GM18861 (cell line): Measurements from ENCODE around the gene RYR3.

Experiments
- ATAC-seq: cut with Tn5 transposase; IDR thresholded peaks from one replicate; pipeline ENCODE4 v1.9.1; 2021; ENCODE audit not compliant: unreplicated experiment

RYR3 gene

GRCh38 chr15:33742306-33742705 is 431.5 kb downstream of the RYR3 start:
- ATAC-seq: no peak

DNA sequence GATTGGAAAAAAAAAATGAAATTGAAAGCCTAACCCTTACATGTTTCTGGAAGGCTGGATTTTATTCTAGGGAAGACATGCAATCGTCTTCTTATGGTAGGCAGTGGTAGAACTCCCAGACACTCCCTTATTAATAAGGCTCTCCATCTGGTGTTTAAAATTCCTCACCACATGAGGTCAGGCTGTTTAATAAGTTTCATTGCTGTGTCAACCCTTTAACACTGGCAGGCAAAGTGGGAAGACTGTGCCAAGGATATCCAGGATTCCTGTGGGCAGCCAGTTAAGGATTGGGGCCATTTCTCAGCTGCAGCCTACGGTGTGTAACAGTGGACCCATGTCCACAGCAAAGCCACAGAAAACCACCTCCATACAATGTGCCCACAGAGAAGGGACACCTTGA is 432.0 kb downstream of the RYR3 start:
- ATAC-seq: no peak

DNA sequence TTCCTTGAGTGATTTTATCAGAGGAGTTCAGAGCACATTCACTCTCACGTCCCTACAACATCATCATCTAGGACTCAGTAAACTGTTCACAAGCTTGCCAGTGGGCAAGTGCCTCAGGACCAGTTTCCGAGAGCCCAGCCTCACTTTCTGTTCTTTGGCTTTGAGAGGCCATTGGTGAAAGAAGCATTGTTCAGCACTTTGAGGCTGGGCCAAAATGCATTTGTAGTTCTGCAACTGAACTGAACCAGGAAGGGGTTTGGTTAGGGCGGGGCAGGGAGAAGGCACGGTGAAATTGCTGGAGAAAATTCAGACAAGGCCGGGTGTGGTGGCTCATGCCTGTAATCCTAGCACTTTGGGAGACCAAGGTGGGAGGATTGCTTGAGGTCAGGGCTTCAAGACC is 435.4 kb downstream of the RYR3 start:
- ATAC-seq: no peak

- ATAC-seq: no peak
Measured at GRCh38 chr15:33753012-33753411, 442.2 kb downstream of the RYR3 start.

GRCh38 chr15:33754242-33754641 is 443.5 kb downstream of the RYR3 start:
- ATAC-seq: no peak

DNA sequence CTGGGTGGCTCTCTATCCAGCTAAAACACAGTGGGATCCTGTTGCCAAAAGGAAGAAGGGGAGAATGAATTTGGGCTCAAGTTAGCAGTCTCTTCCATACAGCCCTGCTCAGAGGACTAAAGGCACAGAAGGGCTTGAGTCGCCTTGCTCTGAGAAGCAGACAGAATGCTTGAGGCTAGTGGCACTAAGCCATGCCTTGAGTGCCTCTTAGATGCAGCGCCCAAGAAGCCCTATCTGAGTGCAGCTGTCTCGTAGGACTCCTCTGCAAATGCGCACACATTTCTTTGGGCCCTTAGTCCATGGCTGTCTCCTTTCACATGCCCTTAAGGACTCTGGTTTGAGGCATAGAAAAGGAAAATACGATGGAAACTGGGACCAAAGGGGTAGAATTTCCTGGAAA is 446.2 kb downstream of the RYR3 start:
- ATAC-seq: no peak

DNA sequence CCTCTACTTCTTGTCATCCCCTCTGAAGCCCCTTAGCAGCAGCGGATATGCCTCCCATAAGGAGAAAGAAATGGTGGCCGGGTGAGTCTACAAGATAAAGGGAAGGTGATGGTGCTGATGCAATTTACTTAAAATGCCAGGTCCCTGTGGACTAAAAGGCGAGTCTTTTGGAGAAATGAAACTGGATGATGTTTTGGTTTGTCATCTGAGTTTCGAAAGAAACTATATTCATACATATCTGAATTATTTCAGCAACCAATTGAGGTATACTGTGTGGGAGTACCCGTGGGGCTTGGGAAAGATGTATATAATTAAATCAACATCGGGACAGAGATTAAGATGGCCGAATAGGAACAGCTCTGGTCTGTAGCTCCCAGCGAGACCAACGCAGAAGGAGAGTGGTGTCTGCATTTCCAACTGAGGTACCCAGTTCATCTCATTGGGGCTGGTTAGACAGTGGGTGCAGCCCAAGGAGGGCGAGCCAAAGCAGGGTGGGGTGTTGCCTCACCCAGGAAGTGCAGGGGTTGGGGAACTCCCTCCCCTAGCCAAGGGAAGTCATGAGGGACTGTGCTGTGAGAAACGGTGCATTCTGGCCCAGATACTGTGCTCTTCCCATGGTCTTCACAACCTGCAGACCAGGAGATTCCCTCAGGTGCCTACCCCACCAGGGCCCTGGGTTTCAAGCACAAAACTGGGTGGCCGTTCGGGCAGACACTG is 446.9 kb downstream of the RYR3 start:
- no peak for ATAC-seq

DNA sequence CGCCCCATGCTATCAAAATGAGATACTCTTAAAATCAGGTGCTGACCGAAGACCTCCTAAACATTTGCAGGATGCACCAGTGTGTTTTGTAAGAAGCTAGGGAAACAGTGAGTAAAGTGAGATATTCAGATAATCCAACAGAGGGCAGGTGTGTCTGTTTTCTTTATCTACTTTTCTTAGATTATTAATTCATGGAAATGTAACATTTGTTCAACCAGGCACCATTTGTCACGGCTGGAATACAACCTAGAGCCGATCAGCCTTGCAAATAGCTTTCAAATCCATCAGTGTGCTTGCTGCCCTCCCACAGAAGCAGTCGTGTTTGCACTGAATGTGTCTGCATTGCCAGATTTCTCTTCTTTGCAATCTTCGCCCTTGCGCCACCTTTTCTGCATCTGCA is 455.6 kb downstream of the RYR3 start:
- no peak for ATAC-seq

DNA sequence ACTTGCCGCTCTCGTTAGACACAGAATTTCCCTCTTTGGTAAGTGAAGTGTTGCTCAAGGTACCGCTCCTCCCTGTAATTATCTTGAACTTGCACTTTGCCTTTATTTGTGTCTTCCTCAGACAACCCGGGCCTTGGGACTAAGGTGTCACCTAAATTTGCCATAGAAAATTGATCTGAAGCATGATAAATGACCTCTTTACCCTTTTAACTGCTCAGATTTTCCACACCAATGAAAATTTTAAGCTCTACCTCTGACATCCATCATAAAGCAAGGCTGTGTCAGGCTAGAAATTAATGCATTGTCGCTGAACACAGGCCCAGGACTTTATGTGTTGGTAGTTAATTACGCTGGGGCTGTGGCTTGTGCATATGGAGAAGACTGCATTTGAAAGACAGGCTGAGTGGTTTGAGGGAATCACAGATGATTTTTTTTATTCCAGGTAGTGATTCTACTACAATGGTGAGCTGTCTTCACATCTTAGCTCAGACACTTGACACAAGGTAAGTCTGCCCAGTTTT is 458.0 kb downstream of the RYR3 start:
- no peak for ATAC-seq

- no peak for ATAC-seq
Measured at GRCh38 chr15:33773969-33774368, 463.2 kb downstream of the RYR3 start.

DNA sequence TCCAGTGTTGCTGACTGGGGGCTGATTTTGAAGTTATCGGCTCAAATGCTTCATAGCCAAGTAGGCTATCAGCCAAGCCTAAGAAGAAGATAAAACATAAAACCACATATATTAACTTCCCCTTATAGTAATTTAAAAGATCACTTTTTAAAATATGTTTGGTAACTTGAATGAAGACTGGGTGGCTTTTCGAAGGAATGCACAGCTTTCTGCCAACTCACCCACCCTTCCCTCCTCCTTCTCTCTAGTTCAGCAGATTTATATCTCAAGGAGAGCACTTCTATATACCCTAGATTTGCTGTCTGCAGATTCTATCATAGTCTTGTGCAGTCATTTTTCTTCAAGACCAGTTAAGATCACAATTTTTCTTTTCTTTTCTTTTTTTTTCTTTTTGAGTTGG is 468.1 kb downstream of the RYR3 start:
- no peak for ATAC-seq

DNA sequence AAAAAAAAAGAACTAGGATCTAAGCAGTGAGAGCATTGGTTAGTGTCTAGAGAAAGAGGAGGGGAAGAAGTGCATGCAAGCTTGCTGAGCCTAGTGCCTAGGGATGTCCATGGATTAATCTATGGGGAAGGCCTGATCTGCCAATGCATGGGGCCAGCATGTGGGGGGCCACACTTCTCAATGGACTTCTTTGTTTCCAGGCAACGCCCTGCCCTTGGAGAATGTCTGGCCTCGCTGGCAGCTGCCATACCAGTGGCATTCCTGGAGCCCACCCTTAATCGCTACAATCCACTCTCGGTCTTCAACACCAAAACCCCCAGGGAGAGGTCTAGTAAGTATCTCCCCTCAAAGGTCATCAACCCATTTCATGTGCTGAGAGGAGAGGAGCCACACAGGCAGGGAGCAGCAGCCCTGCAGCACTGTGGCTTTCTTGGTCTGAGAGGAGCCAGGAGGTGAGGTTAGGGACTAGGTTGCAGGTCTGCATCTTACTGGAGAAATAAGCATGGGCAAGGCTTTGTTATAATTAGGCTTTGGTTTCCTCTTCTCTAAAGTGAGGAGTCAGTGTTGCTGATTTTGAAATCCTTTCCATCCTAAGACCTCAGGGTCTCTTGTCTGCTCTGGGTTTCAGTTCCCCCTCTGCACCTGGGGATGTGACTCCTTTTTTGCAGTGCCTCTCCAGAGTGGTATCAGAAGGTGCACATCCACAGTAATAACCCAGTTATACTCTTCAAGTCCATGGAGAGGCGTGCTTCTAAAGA is 469.4 kb downstream of the RYR3 start:
- ATAC-seq: no peak

DNA sequence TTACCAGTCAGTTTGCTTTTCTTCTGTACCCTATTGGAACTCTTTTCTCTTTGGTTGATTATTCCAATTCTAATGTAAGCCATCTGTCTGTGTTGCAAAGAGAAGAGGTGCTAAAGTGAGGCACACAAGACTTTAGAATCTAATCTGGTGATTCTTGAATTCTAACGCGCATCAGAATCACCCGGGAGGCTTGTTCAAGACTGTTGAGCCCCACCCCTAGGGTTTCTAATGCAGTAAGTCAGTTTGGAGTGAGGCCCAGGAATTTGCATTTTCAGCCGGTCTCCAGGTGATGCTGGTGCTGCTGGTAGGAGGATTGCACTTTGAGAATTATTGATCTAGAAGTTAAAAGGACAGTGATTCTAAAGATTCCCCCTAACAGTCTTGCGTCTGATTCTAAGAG is 472.2 kb downstream of the RYR3 start:
- no peak for ATAC-seq

DNA sequence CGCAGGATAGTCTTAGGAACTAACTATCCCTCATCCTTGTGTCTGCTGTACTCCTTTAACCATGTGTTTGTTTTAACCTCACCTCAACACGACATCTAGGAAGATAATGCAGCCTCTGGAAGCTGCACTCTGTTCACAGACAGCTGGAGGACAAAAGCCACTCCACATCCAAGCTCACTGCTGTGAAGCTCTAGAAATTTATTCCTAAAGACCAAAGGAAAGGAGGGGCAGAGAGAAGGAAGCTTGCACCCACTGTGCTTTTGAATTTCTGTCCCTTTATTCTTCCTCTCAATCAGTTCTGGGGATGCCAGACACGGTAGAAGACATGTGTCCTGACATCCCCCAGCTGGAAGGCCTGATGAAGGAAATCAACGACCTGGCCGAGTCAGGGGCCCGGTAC is 474.6 kb downstream of the RYR3 start:
- no peak for ATAC-seq

DNA sequence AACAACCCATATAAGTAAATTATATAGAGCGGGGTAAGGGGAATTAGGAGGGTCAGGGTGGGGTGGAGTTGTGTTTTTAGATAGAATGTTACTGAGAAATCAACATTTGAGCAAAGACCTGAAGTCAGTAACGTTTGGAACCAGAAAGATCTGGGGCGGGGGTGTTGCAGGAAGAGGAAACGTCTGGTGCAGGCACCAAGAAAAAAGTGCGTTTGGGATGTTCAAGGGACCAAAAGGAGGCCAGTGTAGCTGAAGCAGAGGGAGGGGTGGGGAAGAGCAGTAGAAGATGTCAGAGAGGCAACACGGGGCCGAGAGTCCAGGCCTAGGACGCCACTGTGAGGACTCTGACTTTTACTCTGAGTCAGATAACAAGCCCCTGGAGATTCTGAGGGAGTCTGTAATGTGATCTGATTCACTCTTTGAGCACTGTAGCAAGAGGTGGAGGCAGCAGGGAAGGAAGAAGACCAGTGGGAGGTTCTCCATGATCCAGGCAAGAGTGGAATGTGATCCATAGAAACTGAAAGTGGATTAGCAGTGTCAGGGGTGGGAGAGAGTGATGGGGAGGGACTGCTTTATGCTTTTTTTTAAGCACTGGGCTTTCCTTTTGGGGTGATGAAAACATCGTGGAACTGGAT is 478.3 kb downstream of the RYR3 start:
- no peak for ATAC-seq

- ATAC-seq: no peak
Measured at GRCh38 chr15:33794453-33794852, 483.7 kb downstream of the RYR3 start.

DNA sequence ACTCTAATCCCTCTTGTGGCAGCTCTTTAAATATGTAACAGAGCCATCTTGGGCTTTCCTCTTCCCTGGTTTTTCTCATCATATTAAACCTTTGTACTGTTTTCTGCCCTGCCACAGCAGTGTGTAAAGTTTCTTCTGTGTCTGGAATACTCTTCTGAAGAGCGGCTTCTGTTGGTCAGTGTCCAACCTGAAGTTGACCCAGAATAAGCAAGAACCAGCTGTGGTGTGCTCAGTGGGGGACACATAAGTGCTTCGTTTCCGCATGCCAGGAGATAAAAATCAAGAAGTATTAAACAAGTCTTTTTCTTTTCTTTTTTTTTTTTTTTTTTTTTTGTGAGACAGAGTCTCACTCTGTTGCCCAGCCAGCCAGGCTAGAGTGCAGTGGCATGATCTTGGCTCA is 484.3 kb downstream of the RYR3 start:
- no peak for ATAC-seq

DNA sequence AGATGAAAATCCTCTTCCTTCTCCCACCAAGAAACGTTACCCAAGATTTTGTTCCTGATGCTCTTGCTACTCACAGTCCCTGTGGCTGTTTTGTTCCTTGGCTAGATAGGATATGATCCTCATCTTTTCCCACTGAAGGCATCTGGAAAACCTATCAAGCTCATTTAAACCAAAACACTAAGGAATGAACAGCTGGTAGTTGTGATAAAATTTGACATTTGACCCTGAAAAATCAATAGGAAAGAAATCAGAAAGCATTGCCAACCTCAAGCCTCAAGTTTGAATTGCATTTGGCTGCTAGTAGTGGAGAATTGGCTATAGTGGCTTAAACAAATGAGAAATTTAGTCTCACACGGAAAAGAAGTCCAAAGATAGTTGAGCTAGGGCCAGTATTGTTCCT is 486.9 kb downstream of the RYR3 start:
- ATAC-seq: no peak

DNA sequence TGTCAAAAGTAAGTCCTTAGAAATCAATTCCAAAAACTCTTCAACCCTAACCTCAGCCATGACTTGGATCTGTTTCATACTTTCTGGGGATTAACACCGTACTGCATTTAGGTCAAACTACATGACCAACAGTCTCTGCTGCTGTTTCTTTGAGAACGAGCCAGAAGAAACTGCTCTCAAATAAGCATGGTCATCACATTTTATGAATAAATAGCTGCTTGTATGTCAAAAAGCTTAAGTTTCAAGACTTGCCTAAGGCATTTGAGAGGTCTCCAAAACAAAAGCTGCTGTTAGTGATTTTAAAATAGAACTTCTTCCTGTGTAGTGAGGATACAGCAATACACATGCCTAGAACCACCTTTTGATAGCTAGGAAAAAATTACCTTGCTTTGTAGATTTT is 491.2 kb downstream of the RYR3 start:
- ATAC-seq: no peak

- no peak for ATAC-seq
Measured at GRCh38 chr15:33807665-33808064, 496.9 kb downstream of the RYR3 start.

DNA sequence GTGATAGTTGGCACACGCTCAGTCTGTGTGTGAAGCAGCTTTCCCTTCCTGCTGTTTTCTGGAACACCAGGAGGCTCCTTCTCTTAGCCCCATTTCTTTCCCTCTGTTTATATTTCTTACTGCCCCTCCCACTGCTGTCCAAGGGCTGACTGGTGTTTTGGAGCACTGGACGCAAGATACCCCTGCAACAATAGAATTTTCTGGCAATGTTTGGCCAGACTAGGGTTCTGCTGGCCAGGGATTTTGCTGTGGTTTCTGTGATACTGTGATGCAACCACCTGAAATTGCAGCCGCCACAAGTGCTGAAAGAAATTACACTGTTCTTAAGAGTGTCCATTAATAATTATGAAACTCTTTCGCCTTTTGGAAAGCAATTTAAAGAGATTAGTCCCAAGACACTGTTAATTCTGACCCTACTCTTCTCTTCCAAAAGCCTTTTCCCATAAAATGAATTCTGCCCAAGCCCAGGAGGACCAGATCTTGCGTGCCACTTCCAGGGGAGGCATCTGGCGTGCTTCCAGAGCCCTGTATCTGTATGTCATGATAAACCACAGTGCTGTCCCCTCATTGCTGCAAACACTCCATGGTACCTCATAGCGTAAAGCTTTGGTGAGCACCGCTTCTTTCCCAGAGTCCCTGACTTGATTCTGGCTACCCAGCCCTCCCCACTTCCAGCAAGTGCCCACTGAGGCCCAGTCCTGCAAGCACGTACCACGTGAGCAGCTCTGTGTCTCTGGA is 498.1 kb downstream of the RYR3 start:
- ATAC-seq: no peak
